ENCODE data around the gene SMURF1.

SMURF1 gene

GRCh38 chr7:99089914-99090629, 53.8 kb downstream of the SMURF1 start:
- H3K9ac ChIP-seq (ENCODE audit: low read depth, low read length), result no peak overlapping the region

DNA sequence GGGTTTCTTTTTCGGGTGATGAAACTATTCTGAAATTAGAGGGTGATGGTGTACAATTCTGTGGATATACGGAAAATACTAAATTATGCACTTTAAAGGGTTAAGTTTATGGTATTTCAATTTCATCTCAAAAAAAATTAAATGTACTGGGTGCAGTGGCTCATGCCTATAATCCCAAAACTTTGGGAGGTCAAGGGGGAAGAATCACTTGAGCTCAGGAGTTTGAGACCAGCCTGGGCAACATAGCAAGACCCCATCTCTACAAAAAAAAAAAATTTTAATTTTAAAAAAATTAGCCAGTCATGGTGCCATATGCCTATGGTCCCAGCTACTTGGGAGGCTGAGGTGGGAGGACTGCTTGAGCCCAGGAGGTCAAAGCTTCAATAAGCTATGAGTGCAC, 57.0 kb downstream of the SMURF1 start:
- H3K9me3 ChIP-seq (ENCODE audit: control insufficient read depth, insufficient read depth, low read length), result peaks cover 2% of the 10 kb centered on the region
- no peaks in the 10 kb centered on the region for H3K36me3 ChIP-seq (ENCODE audit: control insufficient read depth, insufficient read depth, low read length)
- no peak overlapping the region for H3K9ac ChIP-seq (ENCODE audit: low read depth, low read length)
- H3K4me3 ChIP-seq (ENCODE audit: low read depth, low read length), result no peak overlapping the region
- no peaks in the 10 kb centered on the region for H3K27me3 ChIP-seq (ENCODE audit: control insufficient read depth, insufficient read depth, low read length)
- peaks cover 5% of the 10 kb centered on the region for H3K4me1 ChIP-seq (ENCODE audit: control insufficient read depth, insufficient read depth, low read length)

More at GRCh38 chr7:99089914-99090629, 53.8 kb downstream of the SMURF1 start:
- no peak overlapping the region for H3K4me3 ChIP-seq (ENCODE audit: low read depth, low read length)
- no peaks in the 10 kb centered on the region for H3K4me1 ChIP-seq (ENCODE audit: control insufficient read depth, insufficient read depth, low read length)
- no peaks in the 10 kb centered on the region for H3K36me3 ChIP-seq (ENCODE audit: control insufficient read depth, insufficient read depth, low read length)
- H3K27me3 ChIP-seq (ENCODE audit: control insufficient read depth, insufficient read depth, low read length), result no peaks in the 10 kb centered on the region
- H3K9me3 ChIP-seq (ENCODE audit: control insufficient read depth, insufficient read depth, low read length), result peaks cover 2% of the 10 kb centered on the region

- Histone ChIP-seq H3K9me3 (ENCODE audit: control insufficient read depth, insufficient read depth, low read length) (peaks cover 2% of the 10 kb centered on the region), H3K9ac (ENCODE audit: low read depth, low read length) (no peak overlapping the region), H3K4me1 (ENCODE audit: control insufficient read depth, insufficient read depth, low read length) (peaks cover 5% of the 10 kb centered on the region), H3K27me3 (ENCODE audit: control insufficient read depth, insufficient read depth, low read length) (no peaks in the 10 kb centered on the region), H3K36me3 (ENCODE audit: control insufficient read depth, insufficient read depth, low read length) (no peaks in the 10 kb centered on the region), H3K4me3 (ENCODE audit: low read depth, low read length) (no peak overlapping the region)
These were observed 57.4 kb downstream of the SMURF1 start for GRCh38 chr7:99086532-99086931.

DNA sequence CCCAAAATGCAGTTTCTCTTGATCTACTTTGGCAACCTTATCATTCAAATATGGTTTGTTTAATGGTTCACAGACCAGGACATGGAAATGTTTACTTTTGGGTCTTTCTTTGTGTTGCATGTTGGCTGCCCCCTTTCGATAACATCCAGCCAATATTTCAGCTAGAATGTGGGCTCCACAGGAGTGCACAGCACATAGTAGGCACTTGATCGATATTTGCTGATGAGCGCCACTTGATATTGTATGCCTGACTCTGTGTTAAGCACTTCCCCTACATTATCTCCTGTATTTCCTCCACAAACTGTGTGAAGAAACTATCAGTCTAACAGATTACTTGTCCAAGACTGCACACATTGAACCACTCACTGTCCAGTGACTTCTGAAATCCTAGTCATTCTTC, 60.2 kb downstream of the SMURF1 start:
- no peaks in the 10 kb centered on the region for H3K36me3 ChIP-seq (ENCODE audit: control insufficient read depth, insufficient read depth, low read length)
- H3K27me3 ChIP-seq (ENCODE audit: control insufficient read depth, insufficient read depth, low read length), result no peaks in the 10 kb centered on the region
- peaks cover 5% of the 10 kb centered on the region for H3K4me1 ChIP-seq (ENCODE audit: control insufficient read depth, insufficient read depth, low read length)
- peaks cover 2% of the 10 kb centered on the region for H3K9me3 ChIP-seq (ENCODE audit: control insufficient read depth, insufficient read depth, low read length)
- no peak overlapping the region for H3K9ac ChIP-seq (ENCODE audit: low read depth, low read length)
- H3K4me3 ChIP-seq (ENCODE audit: low read depth, low read length), result no peak overlapping the region

- Histone ChIP-seq H3K9ac (ENCODE audit: low read depth, low read length) (no peak overlapping the region), H3K27me3 (ENCODE audit: control insufficient read depth, insufficient read depth, low read length) (no peaks in the 10 kb centered on the region), H3K4me3 (ENCODE audit: low read depth, low read length) (no peak overlapping the region), H3K9me3 (ENCODE audit: control insufficient read depth, insufficient read depth, low read length) (peaks cover 2% of the 10 kb centered on the region), H3K36me3 (ENCODE audit: control insufficient read depth, insufficient read depth, low read length) (no peaks in the 10 kb centered on the region), H3K4me1 (ENCODE audit: control insufficient read depth, insufficient read depth, low read length) (peaks cover 5% of the 10 kb centered on the region)
These were observed 60.7 kb downstream of the SMURF1 start for GRCh38 chr7:99083068-99083651.

- Histone ChIP-seq H3K36me3 (ENCODE audit: control insufficient read depth, insufficient read depth, low read length) (no peaks in the 10 kb centered on the region), H3K4me1 (ENCODE audit: control insufficient read depth, insufficient read depth, low read length) (peaks cover 5% of the 10 kb centered on the region), H3K9me3 (ENCODE audit: control insufficient read depth, insufficient read depth, low read length) (no peaks in the 10 kb centered on the region), H3K27me3 (ENCODE audit: control insufficient read depth, insufficient read depth, low read length) (no peaks in the 10 kb centered on the region), H3K4me3 (ENCODE audit: low read depth, low read length) (no peak overlapping the region), H3K9ac (ENCODE audit: low read depth, low read length) (no peak overlapping the region)
These were observed 63.2 kb downstream of the SMURF1 start for GRCh38 chr7:99080679-99081078.

DNA sequence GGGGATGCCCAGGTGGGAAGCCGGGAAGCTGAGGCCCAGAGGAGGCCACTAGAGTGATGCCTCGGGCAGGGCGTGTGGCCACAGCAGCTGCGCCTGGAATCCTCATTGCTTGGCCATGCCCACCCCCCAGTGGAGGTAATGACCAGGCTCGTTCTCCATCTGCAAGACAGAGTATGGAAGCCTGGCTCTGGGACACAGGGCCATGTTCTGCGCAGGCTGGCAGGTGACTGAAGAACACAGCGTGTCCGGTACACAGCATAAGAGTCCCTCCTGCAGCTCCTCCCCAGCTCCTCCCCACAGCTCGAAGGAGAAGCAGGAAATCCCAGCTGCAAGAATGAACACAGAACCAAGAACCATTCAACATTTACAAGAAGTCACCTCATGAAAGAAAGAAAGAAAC, 64.8 kb downstream of the SMURF1 start:
- Histone ChIP-seq H3K27me3 (ENCODE audit: control insufficient read depth, insufficient read depth, low read length) (no peaks in the 10 kb centered on the region), H3K9ac (ENCODE audit: low read depth, low read length) (no peak overlapping the region), H3K4me1 (ENCODE audit: control insufficient read depth, insufficient read depth, low read length) (peaks cover 5% of the 10 kb centered on the region), H3K36me3 (ENCODE audit: control insufficient read depth, insufficient read depth, low read length) (no peaks in the 10 kb centered on the region), H3K4me3 (ENCODE audit: low read depth, low read length) (no peak overlapping the region), H3K9me3 (ENCODE audit: control insufficient read depth, insufficient read depth, low read length) (no peaks in the 10 kb centered on the region)

- Histone ChIP-seq H3K4me1 (ENCODE audit: control insufficient read depth, insufficient read depth, low read length) (no peaks in the 10 kb centered on the region), H3K27me3 (ENCODE audit: control insufficient read depth, insufficient read depth, low read length) (no peaks in the 10 kb centered on the region), H3K9me3 (ENCODE audit: control insufficient read depth, insufficient read depth, low read length) (no peaks in the 10 kb centered on the region), H3K4me3 (ENCODE audit: low read depth, low read length) (no peak overlapping the region), H3K9ac (ENCODE audit: low read depth, low read length) (no peak overlapping the region), H3K36me3 (ENCODE audit: control insufficient read depth, insufficient read depth, low read length) (no peaks in the 10 kb centered on the region)
These were observed 65.5 kb downstream of the SMURF1 start for GRCh38 chr7:99078416-99078815.

GRCh38 chr7:99076615-99077014, 67.3 kb downstream of the SMURF1 start:
- no peak overlapping the region for H3K4me3 ChIP-seq (ENCODE audit: low read depth, low read length)
- no peak overlapping the region for H3K9ac ChIP-seq (ENCODE audit: low read depth, low read length)
- H3K36me3 ChIP-seq (ENCODE audit: control insufficient read depth, insufficient read depth, low read length), result no peaks in the 10 kb centered on the region
- no peaks in the 10 kb centered on the region for H3K27me3 ChIP-seq (ENCODE audit: control insufficient read depth, insufficient read depth, low read length)
- no peaks in the 10 kb centered on the region for H3K4me1 ChIP-seq (ENCODE audit: control insufficient read depth, insufficient read depth, low read length)
- no peaks in the 10 kb centered on the region for H3K9me3 ChIP-seq (ENCODE audit: control insufficient read depth, insufficient read depth, low read length)

GRCh38 chr7:99073839-99074446, 70.0 kb downstream of the SMURF1 start:
- Histone ChIP-seq H3K36me3 (ENCODE audit: control insufficient read depth, insufficient read depth, low read length) (no peaks in the 10 kb centered on the region), H3K9ac (ENCODE audit: low read depth, low read length) (no peak overlapping the region), H3K9me3 (ENCODE audit: control insufficient read depth, insufficient read depth, low read length) (no peaks in the 10 kb centered on the region), H3K27me3 (ENCODE audit: control insufficient read depth, insufficient read depth, low read length) (no peaks in the 10 kb centered on the region), H3K4me3 (ENCODE audit: low read depth, low read length) (no peak overlapping the region), H3K4me1 (ENCODE audit: control insufficient read depth, insufficient read depth, low read length) (peaks cover 2% of the 10 kb centered on the region)

GRCh38 chr7:99072126-99072525, 71.8 kb downstream of the SMURF1 start:
- Histone ChIP-seq H3K9ac (ENCODE audit: low read depth, low read length) (no peak overlapping the region), H3K9me3 (ENCODE audit: control insufficient read depth, insufficient read depth, low read length) (no peaks in the 10 kb centered on the region), H3K27me3 (ENCODE audit: control insufficient read depth, insufficient read depth, low read length) (no peaks in the 10 kb centered on the region), H3K36me3 (ENCODE audit: control insufficient read depth, insufficient read depth, low read length) (no peaks in the 10 kb centered on the region), H3K4me1 (ENCODE audit: control insufficient read depth, insufficient read depth, low read length) (peaks cover 3% of the 10 kb centered on the region), H3K4me3 (ENCODE audit: low read depth, low read length) (no peak overlapping the region)

GRCh38 chr7:99070361-99070760, 73.5 kb downstream of the SMURF1 start:
- Histone ChIP-seq H3K27me3 (ENCODE audit: control insufficient read depth, insufficient read depth, low read length) (no peaks in the 10 kb centered on the region), H3K4me3 (ENCODE audit: low read depth, low read length) (no peak overlapping the region), H3K36me3 (ENCODE audit: control insufficient read depth, insufficient read depth, low read length) (no peaks in the 10 kb centered on the region), H3K9me3 (ENCODE audit: control insufficient read depth, insufficient read depth, low read length) (no peaks in the 10 kb centered on the region), H3K9ac (ENCODE audit: low read depth, low read length) (no peak overlapping the region), H3K4me1 (ENCODE audit: control insufficient read depth, insufficient read depth, low read length) (peaks cover 3% of the 10 kb centered on the region)

Measured in iPS-15b (cell line).